ENCODE data around the gene MACROH2A2. TPM values are rescaled to one million over a fixed set of nuclear protein-coding genes. Genes with fewer than 3 reads are reported as not detected.

MACROH2A2 gene
- total and polyA plus RNA-seq, 2 experiments from 2014 or later = 11.6 to 16.2 TPM

- TF ChIP-seq ZNF462 (CRISPR knock-in tag; IDR thresholded peaks at IDR 0.05) = no peak
- TF ChIP-seq ZNF331 (CRISPR knock-in tag; IDR thresholded peaks at IDR 0.05; ENCODE audit: low read depth) = no peak
- TF ChIP-seq EZH2phosphoT487 (IDR thresholded peaks at IDR 0.05; ENCODE audit: unreplicated experiment) = no peak
These were observed 43.5 kb downstream of the MACROH2A2 start (continued) for GRCh38 chr10:70096016-70096704.

GRCh38 chr10:70096705-70097420 is 44.2 kb downstream of the MACROH2A2 start:
- Mint-ChIP-seq H3K36me3 (ENCODE audit: low read depth) (peaks cover 30% of the 10 kb centered on the region), H3K27ac (no peak overlapping the region), H3K9me3 (no peaks in the 10 kb centered on the region), H3K4me1 (no peaks in the 10 kb centered on the region), H3K27me3 (ENCODE audit: insufficient read depth, low read depth, poor library complexity) (peaks cover 6% of the 10 kb centered on the region), H3K4me3 (no peak overlapping the region)
- peak; percentile 57 for ATAC-seq
- H3K79me2 ChIP-seq (replicated peaks; ENCODE audit: insufficient read depth) = no peaks in the 10 kb centered on the region
- no peak overlapping the region for H3K4me2 ChIP-seq
- H3F3A ChIP-seq (replicated peaks; ENCODE audit: low read depth) = no peaks in the 10 kb centered on the region
- H3K27ac ChIP-seq (ENCODE audit: low read depth) = no peak overlapping the region
- no peaks in the 10 kb centered on the region for H3K4me1 ChIP-seq (ENCODE audit: insufficient read depth)
- H2AFZ ChIP-seq = no peak overlapping the region
- no peaks in the 10 kb centered on the region for H4K20me1 ChIP-seq (replicated peaks; ENCODE audit: insufficient read depth)
- no peaks in the 10 kb centered on the region for H3K36me3 ChIP-seq (ENCODE audit: insufficient read depth)
- DNase-seq (ENCODE audit: low spot score) = no peak
- no peak overlapping the region for H3K4me3 ChIP-seq
- TF ChIP-seq, protein P1, sequence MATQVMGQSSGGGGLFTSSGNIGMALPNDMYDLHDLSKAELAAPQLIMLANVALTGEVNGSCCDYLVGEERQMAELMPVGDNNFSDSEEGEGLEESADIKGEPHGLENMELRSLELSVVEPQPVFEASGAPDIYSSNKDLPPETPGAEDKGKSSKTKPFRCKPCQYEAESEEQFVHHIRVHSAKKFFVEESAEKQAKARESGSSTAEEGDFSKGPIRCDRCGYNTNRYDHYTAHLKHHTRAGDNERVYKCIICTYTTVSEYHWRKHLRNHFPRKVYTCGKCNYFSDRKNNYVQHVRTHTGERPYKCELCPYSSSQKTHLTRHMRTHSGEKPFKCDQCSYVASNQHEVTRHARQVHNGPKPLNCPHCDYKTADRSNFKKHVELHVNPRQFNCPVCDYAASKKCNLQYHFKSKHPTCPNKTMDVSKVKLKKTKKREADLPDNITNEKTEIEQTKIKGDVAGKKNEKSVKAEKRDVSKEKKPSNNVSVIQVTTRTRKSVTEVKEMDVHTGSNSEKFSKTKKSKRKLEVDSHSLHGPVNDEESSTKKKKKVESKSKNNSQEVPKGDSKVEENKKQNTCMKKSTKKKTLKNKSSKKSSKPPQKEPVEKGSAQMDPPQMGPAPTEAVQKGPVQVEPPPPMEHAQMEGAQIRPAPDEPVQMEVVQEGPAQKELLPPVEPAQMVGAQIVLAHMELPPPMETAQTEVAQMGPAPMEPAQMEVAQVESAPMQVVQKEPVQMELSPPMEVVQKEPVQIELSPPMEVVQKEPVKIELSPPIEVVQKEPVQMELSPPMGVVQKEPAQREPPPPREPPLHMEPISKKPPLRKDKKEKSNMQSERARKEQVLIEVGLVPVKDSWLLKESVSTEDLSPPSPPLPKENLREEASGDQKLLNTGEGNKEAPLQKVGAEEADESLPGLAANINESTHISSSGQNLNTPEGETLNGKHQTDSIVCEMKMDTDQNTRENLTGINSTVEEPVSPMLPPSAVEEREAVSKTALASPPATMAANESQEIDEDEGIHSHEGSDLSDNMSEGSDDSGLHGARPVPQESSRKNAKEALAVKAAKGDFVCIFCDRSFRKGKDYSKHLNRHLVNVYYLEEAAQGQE (IDR thresholded peaks at IDR 0.05; ENCODE audit: unreplicated experiment) = no peak
- TF ChIP-seq STAT1 (IDR thresholded peaks at IDR 0.05; ENCODE audit: unreplicated experiment) (no peak), ETS1 (IDR thresholded peaks at IDR 0.05) (no peak), POLR2AphosphoS5 (IDR thresholded peaks at IDR 0.05; ENCODE audit: low read depth) (no peak), ZNF114 (CRISPR knock-in tag; IDR thresholded peaks at IDR 0.05) (no peak), ZNF331 (CRISPR knock-in tag; IDR thresholded peaks at IDR 0.05; ENCODE audit: low read depth) (no peak)
- TF ChIP-seq, protein P2, sequence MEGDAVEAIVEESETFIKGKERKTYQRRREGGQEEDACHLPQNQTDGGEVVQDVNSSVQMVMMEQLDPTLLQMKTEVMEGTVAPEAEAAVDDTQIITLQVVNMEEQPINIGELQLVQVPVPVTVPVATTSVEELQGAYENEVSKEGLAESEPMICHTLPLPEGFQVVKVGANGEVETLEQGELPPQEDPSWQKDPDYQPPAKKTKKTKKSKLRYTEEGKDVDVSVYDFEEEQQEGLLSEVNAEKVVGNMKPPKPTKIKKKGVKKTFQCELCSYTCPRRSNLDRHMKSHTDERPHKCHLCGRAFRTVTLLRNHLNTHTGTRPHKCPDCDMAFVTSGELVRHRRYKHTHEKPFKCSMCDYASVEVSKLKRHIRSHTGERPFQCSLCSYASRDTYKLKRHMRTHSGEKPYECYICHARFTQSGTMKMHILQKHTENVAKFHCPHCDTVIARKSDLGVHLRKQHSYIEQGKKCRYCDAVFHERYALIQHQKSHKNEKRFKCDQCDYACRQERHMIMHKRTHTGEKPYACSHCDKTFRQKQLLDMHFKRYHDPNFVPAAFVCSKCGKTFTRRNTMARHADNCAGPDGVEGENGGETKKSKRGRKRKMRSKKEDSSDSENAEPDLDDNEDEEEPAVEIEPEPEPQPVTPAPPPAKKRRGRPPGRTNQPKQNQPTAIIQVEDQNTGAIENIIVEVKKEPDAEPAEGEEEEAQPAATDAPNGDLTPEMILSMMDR (conservative IDR thresholded peaks at IDR 0.05; ENCODE audit: low read depth in 2 of 2) = peak in 1 of 2 experiments; percentile 36; a peak in 2 of 4 replicates
- no peaks in the 10 kb centered on the region for H3K9me2 ChIP-seq (ENCODE audit: insufficient read depth)
- H3K27me3 ChIP-seq (ENCODE audit: insufficient read depth) = no peaks in the 10 kb centered on the region

All from GM23338 (cell line).